IMR-90 (cell line): ENCODE data around the gene DSCAM.

Experiments used
- RAD21 ChIP-seq: IDR thresholded peaks from 2 replicates; pipeline ENCODE4 v1.6.1; 2012; ENCODE audit warnings: low read length, improper control_type of control experiment
- TF ChIP-seq, protein P1 (sequence below): fragments of 150-350 bp; IDR thresholded peaks from 2 replicates; pipeline ENCODE4 v1.6.1; 2016; ENCODE audit warnings: low read depth, mild to moderate bottlenecking, low read length, moderate library complexity, borderline replicate concordance
- TF ChIP-seq, protein P2 (sequence below): conservative IDR thresholded peaks from 2 replicates; pipeline ENCODE4 v1.5.1; 2012; ENCODE audit warnings: mild to moderate bottlenecking, low read depth, low read length, improper control_type of control experiment

GRCh38 chr21:40723317-40723716 is 123.6 kb downstream of the DSCAM start:
- TF ChIP-seq RAD21 = no peak
- TF ChIP-seq, protein P1, sequence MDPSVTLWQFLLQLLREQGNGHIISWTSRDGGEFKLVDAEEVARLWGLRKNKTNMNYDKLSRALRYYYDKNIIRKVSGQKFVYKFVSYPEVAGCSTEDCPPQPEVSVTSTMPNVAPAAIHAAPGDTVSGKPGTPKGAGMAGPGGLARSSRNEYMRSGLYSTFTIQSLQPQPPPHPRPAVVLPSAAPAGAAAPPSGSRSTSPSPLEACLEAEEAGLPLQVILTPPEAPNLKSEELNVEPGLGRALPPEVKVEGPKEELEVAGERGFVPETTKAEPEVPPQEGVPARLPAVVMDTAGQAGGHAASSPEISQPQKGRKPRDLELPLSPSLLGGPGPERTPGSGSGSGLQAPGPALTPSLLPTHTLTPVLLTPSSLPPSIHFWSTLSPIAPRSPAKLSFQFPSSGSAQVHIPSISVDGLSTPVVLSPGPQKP = no peak
- TF ChIP-seq, protein P2, sequence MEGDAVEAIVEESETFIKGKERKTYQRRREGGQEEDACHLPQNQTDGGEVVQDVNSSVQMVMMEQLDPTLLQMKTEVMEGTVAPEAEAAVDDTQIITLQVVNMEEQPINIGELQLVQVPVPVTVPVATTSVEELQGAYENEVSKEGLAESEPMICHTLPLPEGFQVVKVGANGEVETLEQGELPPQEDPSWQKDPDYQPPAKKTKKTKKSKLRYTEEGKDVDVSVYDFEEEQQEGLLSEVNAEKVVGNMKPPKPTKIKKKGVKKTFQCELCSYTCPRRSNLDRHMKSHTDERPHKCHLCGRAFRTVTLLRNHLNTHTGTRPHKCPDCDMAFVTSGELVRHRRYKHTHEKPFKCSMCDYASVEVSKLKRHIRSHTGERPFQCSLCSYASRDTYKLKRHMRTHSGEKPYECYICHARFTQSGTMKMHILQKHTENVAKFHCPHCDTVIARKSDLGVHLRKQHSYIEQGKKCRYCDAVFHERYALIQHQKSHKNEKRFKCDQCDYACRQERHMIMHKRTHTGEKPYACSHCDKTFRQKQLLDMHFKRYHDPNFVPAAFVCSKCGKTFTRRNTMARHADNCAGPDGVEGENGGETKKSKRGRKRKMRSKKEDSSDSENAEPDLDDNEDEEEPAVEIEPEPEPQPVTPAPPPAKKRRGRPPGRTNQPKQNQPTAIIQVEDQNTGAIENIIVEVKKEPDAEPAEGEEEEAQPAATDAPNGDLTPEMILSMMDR = no peak
